ENCODE measurements around the gene FAF1.

FAF1 gene

DNA sequence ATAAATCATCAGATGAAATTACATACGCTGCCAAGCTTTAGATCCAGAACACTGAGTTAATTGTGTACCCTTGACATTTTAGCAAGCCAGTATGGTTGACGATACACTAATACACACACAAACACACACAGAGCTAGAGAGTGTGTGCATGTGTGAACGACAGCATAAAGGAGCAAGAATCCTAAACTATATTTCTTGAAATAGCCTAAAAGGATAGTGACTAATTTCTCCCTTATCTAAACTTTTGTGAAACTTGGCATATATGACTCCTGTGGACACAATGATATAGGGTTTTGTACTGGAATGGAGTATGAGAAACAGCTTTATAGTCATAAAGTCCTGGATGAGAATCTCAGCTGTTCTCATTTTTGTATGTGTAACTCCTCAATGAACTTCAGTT is 471.7 kb downstream of the FAF1 start:
- TF ChIP-seq, protein P1, sequence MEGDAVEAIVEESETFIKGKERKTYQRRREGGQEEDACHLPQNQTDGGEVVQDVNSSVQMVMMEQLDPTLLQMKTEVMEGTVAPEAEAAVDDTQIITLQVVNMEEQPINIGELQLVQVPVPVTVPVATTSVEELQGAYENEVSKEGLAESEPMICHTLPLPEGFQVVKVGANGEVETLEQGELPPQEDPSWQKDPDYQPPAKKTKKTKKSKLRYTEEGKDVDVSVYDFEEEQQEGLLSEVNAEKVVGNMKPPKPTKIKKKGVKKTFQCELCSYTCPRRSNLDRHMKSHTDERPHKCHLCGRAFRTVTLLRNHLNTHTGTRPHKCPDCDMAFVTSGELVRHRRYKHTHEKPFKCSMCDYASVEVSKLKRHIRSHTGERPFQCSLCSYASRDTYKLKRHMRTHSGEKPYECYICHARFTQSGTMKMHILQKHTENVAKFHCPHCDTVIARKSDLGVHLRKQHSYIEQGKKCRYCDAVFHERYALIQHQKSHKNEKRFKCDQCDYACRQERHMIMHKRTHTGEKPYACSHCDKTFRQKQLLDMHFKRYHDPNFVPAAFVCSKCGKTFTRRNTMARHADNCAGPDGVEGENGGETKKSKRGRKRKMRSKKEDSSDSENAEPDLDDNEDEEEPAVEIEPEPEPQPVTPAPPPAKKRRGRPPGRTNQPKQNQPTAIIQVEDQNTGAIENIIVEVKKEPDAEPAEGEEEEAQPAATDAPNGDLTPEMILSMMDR (IDR thresholded peaks at IDR 0.05; ENCODE audit: insufficient read depth, low read depth, low read length, missing control alignments), result no peak
- H3K4me3 ChIP-seq (ENCODE audit: low read depth, low read length), result no peak overlapping the region
- DNase-seq (ENCODE audit: low read depth), result no peak

DNA sequence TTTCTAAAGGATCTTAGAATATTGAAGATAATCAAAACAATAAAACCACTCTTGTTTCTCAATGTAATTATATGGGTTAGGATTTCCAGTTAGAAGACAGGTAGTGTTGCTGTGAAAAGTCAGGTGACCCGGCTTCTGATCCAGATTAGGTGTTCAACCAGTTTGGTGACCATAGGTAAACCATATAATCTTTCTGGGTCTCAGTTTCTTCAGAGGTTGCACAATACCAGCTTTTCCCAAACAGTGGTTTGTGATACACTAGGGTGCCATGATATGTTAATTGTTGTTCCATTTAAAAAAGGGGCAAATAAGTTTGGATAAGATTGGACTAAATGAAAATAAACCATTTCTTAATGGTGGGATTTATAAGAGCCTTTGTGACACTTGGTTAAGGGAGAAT is 472.3 kb downstream of the FAF1 start:
- no peak overlapping the region for H3K4me3 ChIP-seq (ENCODE audit: low read depth, low read length)
- TF ChIP-seq, protein P1 (IDR thresholded peaks at IDR 0.05; ENCODE audit: insufficient read depth, low read depth, low read length, missing control alignments), result no peak
- DNase-seq (ENCODE audit: low read depth), result no peak

DNA sequence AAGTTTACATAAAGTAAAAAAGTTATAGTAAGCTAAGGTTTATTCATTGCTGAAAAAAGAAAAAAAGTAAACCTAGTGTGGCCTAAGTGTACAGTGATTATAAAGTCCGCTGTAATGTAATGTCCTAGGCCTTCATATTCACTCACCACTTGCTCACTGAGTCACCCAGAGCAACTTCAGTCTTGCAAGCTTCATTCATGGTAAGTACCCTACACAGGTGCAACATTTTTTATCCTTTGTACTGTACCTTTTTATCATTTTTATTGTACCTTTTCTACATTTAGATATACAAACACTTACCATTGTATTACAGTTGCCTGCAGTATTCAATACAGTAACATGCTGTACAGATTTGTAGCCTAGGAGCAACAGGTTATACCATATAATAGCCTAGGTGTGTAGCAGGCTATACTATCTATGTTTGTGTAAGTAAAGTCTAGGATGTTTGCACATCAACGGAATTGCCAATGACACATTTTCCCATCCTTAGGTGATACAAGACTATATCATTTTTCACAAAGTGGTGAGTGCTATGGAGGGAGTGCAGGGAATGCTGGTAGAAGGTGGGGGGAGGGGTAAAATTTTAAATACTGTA is 478.8 kb downstream of the FAF1 start:
- H3K4me3 ChIP-seq (ENCODE audit: low read depth, low read length), result no peak overlapping the region
- TF ChIP-seq, protein P1 (IDR thresholded peaks at IDR 0.05; ENCODE audit: insufficient read depth, low read depth, low read length, missing control alignments), result no peak
- DNase-seq (ENCODE audit: low read depth), result no peak

DNA sequence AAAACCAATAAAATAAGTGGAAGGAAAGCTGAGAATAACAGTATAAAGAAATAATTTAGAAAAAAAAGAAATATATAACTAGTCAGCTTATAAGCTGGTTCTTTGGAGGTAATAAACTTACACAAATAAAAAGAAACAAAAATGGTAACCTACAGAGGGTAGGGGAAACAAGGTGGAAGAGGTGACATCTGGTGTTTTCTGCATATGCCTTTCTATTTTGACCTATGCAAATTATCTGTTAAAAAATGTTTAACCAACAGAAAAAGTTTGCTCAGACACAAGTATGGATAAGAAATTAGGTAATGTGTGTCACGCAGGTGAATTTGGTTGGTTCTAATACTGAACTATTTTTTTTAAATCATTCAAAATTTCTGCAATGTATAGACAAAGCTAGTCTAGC is 483.3 kb downstream of the FAF1 start:
- DNase-seq (ENCODE audit: low read depth), result no peak
- TF ChIP-seq, protein P1 (IDR thresholded peaks at IDR 0.05; ENCODE audit: insufficient read depth, low read depth, low read length, missing control alignments), result no peak
- no peak overlapping the region for H3K4me3 ChIP-seq (ENCODE audit: low read depth, low read length)

DNA sequence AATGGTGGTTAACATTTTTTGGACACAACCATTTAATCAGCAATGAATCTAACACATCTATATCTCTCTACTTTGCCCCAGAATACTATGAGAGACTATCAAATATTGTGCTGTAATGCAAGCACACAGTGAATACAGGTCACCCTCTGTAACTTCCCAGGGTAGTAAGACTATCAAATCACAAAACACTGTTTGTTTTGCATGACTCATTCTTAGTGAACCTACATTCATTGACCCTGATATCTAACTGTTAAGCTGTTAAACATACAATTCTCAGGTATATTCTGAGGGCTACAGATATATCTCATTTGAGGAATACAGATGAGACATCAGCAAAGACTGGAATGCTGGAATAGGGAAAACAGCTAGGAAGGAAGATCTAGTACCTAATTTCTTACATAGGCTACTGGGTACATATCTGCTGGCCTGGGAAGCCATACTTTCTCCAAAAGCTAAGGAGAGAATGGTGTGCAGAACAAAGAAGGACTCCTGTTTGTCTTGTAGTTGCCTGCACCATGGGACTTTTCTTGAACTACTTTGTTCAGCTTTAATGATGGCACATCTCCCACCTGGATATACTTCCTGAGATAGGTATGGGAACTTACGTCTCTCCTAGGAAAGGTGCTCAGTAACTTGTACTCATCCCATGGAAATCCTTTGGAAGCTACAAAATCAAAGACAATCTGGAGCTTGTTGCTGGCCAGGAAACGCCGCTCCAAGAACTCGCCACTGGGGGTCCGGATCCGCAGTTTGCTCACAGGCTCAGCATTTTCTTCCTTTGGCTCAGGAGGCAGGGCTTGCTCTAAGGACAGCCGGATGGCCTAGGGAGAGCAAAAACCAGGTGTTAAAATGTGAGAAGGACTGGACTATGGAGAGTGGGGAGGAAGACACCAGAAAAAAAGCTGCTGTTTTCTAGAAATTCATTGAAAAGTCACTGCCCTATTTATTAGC is 484.9 kb downstream of the FAF1 start:
- H3K4me3 ChIP-seq (ENCODE audit: low read depth, low read length), result no peak overlapping the region
- DNase-seq (ENCODE audit: low read depth), result no peak
- TF ChIP-seq, protein P1 (IDR thresholded peaks at IDR 0.05; ENCODE audit: insufficient read depth, low read depth, low read length, missing control alignments), result no peak

DNA sequence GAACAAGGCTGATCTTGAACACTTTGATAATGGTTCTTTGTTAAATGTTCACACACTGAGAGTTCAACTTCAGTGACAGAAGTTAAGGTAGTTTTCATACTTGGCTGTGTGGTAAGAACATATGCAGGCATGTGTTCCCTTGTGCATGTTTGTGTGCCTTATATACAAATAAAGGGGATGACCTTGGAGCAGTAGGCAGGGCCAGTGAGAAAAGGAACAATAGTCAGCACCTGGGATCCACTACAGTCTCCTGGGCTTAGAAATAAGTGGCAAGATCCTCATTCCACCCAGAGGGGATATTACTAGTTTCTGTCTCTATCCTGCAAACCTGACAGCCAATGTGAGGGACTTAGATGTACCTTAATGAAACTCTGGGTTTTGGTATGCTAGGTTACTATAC is 486.6 kb downstream of the FAF1 start:
- TF ChIP-seq, protein P1 (IDR thresholded peaks at IDR 0.05; ENCODE audit: insufficient read depth, low read depth, low read length, missing control alignments), result no peak
- H3K4me3 ChIP-seq (ENCODE audit: low read depth, low read length), result no peak overlapping the region
- DNase-seq (ENCODE audit: low read depth), result no peak

Measured in GM12865 (cell line).